Stimulated activated CD8-positive, alpha-beta memory T cell treated with anti-CD3 and anti-CD28 coated beads, Interleukin-2, amount 100 ng/mL, for 48 hours (primary cell): Measurements from ENCODE around the gene IL4R.
"Not testable (repeated sequence)": the region's sequence is repeated elsewhere in the genome, so short reads cannot be mapped to it uniquely, and the experiment has no call there.

ENCODE experiments used
- DNase-seq, 2 donors: peaks; one replicate each; pipeline ENCODE4 v3.0.0-alpha.2; 2020; ENCODE audit warnings: low read depth in 2 of 2

The IL4R gene

DNA sequence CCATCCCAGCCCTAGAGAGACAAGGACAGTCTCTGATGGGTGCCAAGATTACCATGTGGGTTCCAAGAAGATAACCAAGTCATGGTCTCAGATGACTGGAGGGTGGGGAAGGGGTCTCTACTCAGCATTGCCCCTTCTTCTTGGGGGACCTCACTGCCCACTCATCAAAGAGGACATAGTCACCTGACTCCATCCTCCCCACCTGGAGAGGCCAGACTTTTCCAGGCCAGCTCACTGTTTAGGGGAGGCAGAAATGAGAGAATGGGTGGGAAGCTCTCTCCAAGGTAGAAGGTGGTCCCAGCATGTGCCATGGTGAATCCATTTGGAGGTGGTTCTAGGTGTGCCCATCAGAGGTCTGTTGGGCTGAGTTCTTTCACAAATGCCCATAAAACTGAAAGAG is 67.5 kb downstream of the IL4R start:
- DNase-seq = no peak

DNA sequence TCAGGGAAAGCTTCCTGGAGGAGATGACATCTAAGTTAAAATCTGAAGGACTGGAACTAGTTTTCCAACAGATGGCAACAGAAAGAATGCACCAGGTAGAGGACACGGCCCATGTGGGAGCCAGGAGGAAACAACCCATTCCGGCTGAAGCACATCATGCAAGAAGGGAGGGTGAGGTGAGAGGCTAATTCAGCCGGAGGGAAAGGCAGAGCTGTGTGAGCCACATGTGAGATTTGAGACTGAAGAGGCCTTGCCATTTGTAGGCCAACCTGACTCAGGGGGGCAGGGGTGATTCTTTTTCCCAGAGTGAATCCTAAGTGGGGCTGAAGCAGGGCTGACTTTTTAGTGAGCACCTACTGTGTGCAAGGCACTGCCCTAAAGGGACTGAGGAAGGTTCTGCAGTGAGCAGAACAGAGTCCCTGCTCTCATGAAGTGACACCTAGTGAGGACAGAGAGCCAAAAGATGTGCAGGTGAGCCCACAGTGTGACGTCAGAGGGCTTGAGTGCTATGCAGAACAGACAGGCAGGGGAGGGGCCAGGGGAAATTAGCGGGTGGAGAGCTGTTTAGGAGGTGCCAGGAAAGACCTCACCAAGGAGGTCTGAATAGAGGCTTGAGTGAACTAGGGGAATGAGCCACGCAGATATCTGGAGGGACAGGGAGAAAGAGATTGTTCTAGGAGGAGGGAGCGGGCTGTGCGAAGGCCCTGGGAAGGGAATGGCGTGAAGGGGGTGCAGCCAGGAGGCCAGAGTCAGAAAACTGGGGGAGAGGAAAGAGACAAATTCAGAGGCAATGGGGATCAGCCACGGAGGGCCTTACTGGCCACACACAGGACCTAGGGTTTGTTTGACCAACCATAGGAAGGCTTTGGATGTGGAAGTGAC is 68.4 kb downstream of the IL4R start:
- no peak for DNase-seq

DNA sequence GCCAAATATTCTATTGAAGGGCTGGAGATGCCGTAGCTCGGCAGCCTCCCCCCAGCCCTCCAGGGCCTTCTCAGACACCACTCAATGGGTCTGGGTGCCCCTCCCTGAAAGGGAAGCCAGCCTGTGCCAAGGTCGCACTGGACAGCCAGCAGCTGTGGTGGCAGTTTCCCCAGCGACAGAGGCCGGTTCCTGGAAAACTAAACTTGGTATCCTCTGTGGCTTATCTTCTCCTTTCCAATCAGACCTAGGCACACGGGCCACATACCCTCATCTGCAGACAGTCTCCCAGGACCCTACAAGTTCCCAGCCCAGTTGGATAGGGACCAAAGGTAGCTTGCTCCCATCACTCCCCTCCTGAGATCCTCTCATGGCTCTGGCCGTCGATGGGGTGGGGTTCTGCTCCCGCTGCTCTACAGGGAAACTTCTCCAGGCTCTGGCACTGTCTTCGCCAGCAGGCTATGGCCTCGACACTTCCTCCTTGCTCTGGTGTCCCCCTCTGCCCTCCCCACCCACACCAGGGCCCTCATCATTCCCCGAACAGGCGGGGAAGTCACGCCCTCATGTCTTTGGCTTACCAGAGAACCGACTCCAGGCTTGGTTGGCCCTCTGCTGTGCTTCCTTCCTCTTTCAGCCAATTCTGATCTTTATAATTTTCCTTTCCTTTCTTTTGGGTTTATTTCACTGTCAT is 69.9 kb downstream of the IL4R start:
- no peak for DNase-seq

DNA sequence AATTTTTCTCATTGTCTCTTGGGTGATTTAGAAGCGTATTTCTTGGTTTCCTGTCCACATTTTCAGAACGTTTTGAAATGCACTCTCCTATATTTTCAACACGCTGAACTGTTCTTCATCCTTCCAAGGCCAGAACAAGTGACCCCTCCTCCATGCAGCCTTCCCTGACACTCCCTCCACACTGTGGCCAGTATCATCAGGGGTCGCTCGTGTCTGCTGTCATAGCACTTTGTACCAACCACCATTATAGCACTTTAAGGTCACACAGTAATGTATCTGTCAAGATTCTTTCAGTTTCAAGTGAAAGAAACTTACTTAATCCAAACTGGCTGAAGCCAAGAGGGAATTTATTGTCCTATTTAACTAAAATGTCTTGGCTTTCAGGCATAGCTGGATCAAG is 70.7 kb downstream of the IL4R start:
- DNase-seq = no peak

DNA sequence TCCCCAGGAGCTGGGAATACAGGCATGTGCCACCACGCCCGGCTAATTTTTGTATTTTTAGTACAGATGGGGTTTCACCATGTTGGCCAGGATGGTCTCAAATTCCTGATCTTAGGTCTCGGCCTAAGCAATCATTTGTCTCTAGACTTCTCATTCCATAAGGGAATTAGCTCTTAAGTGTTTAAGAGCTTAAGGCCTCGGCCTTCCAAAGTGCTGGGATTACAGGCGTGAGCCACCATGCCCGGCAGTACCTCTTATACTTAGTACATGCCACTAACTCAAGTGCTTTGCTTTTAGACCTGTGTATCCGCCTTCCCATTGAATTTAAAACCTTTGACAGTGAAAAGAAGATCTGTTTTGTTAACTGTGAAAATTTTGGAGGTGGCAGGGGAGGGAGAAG is 71.6 kb downstream of the IL4R start:
- no peak for DNase-seq

DNA sequence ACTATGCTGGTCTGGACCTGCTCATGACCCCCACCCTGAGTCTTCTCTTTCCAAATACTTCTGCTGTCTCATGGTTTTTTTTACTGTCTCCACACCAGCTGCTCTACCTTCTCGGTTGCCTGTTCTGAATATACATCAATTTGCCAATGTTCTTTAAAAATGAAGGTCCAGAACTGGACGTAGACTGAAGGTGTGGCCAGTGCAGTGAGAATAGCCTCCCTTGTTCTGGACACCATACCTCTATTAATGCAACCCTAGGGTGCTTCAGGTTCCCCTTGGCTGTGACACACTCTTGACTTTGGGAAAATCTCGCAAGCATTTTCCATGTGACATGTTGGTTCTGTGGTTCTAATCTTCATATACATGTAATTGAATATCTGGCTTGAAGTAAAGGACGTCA is 72.9 kb downstream of the IL4R start:
- DNase-seq = no peak

DNA sequence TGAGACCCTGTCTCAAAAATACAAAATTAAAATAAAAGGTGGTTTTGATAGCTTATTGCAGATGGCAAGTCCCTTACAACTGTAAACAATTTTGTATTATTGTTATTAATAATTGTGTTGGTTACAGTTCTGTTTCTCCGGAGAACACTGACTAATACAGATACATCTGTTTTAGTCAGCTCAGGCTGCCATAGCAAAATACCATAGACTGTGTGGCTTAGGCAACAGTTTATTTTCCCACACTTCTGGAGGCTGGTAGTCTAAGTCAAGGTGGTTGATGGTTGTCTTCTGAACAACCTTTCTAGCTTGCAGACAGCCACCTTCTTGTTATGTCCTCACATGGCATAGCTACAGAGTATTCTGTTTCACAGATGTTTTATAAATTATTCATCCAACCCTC is 74.0 kb downstream of the IL4R start:
- DNase-seq = no peak

DNA sequence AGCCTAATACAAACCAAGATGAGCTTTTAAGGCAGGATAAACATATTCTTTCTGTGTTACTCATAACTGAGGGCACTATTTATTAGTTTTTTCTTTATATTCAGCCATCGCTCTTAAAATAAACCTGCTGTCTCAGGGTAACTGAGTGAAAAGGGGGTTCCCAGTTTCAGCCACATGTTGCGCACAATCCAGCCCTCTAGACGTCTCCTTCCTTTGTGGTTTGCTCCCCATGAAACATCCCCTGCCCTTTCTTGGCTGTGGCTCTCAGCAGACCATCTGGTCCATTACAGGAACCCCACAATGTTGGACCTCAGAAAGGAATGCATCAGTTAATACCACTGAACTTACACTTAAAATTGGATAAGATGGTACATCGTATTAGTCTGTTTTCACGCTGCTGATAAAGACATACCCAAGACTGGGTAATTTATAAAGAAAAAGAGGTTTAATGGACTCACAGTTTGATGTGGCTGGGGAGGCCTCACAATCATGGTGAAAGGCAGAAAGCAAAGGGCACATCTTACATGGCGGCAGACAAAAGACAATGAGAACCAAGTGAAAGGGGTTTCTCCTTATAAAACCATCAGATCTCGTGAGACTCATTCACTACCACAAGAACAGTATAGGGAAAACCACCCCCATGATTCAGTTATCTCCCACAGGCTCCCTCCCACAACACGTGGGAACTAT is 75.6 kb downstream of the IL4R start:
- no peak for DNase-seq

DNA sequence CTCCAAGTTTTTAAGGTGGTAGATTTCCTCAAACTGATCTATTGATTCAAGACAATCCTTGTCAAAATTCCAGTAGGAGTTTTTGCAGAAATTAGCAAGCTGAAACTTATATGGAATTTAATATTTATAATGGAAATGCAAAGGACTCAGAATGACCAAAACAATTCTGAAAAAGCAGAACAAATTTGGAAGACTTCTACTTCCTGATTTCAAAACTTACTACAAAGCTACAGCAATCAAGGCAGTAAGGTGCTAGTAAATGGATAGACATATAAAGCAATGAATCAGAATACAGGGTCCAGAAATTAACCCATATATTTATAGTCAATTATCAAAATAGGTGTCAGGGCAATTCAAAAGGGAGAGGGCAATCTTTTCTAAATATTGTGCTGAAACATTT is 76.4 kb downstream of the IL4R start:
- no peak for DNase-seq

DNA sequence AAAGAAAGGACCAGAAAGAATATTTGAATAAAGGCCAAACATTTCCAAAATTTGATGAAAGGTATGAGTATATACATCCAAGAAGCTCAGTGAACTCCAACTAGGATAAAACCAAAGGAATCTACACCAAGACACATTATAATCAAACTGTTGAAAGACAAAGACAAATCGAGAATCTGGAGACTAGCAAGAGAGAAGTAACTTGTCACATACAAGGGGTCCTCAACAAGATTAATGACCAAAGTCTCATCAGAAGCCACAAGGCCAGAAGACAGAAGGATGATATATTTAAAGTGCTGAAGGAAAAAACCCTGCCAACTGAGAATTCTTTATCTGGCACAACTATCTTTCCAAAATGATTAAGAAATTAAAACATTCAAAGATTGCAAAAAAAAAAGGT is 78.9 kb downstream of the IL4R start:
- DNase-seq = no peak

DNA sequence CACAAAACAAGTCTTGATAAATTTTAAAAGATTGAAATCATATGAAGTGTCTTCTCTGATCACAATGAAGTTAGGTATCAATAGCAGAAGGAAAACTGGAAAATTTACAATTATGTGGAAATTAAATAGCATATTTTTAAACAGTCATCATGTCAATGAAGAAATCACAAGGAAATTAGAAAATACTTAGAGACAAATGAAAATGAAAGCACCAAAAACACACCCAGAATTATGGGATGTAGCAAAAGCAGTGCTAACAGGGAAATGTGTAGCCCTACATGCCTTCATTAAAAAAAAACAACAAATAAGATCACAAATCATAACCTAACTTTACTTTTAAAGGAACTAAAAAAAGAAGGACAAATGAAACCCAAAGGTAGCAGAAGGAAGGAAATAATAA is 80.7 kb downstream of the IL4R start:
- no peak for DNase-seq

DNA sequence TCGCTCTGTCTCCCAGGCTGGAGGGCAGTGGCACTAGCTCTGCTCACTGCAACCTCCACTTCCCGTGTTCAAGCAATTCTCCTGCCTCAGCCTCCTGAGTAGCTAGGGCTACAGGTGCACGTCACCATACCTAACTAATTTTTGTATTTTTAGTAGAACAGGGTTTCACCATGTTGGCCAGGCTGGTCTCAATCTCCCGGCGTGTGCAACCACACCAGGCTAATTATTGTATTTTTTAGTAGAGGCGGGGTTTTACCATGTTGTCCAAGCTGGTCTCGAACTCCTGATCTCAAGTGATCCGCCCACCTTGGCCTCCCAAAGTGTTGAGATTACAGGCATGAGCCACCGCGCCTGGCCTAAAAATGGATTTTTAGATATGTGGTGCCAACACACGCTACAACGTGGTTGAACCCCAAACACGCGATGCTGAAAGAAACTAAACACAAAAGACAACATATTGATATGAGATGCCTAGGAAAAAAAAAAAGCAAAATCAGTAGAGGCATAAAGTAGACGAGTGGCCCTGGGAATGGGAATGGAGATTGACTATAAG is 84.6 kb downstream of the IL4R start:
- DNase-seq = not testable (repeated sequence)

GRCh38 chr16:27398894-27399853 is 85.4 kb downstream of the IL4R start:
- DNase-seq = no peak

GRCh38 chr16:27399969-27400368 is 86.2 kb downstream of the IL4R start:
- no peak for DNase-seq

- no peak for DNase-seq
These were observed 87.2 kb downstream of the IL4R start for GRCh38 chr16:27400751-27401620.

DNA sequence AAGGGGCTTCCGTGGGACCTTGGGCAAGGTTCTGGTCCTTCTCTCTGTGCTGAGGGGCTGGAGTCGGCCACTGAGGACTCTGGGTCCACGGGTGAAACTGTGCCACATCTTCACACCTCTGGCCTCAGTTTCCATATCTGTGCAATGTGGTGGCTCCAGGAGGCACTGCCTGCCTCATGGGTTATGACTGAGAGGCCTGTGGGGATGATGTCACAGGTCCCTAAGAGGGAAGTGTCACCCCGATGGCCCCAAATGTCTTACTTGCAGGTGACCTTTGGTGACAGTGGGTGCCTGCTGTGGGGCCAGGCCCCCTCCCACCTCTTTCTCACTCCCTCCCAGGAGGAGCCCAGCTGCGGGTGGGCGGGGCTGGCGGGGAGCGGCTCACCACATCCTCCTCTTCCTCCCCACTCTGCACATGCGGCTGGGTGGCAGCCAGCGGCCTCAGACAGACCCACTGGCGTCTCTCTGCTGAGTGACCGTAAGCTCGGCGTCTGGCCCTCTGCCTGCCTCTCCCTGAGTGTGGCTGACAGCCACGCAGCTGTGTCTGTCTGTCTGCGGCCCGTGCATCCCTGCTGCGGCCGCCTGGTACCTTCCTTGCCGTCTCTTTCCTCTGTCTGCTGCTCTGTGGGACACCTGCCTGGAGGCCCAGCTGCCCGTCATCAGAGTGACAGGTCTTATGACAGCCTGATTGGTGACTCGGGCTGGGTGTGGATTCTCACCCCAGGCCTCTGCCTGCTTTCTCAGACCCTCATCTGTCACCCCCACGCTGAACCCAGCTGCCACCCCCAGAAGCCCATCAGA is 88.2 kb downstream of the IL4R start, which contains the start of gene IL21R:
TSS of gene IL21R (plus strand) at position 407 of the 801 bp plus-strand sequence. CDS start 27,898 bp downstream, outside the sequence.
- peak; percentile 80 to 88 for DNase-seq

DNA sequence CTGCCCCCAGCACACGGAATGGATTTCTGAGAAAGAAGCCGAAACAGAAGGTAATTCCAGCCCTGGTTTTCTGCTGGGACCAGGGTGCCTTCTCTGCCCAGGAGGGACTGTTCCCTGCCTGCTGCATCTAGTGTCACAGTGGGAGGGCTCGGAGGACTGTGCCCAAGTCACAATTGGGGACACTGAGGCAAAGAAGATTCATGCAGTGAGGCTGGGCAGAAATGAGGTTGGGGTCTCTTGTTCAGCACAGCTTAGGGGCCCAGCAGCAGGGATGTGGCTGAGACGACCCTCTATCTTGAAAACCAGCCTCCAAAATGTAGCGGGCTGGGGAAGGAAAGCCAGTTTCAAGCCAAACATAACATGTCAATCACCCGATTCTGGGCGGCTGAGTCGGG is 88.8 kb downstream of the IL4R start:
- DNase-seq = no peak

GRCh38 chr16:27402964-27403600 is 89.3 kb downstream of the IL4R start:
- DNase-seq = no peak

DNA sequence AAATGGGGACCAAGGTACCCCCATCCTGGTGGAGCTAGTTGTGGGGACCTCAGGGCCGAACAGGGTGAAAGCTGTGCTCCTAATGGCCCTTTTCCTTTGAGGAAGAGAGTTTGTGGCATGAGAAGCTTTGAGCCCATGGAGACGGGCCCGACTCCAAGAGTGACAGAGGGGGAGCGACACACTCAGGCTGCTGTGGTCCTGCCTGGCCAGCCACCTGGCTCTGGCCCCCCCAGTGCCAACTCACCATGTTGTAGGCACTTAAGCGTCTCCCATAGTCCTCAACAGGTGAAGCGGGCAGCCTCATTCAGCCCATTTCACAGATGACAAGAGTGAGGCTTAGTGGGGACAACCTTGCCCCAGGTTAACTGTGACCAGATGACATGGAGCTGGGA is 89.8 kb downstream of the IL4R start:
- no peak for DNase-seq
